ENCODE measurements around the gene ZNF483.
A peak's percentile ranks its signal among the peaks of the same experiment; 100 is the strongest.
"Not testable (repeated sequence)": the region's sequence is repeated elsewhere in the genome, so short reads cannot be mapped to it uniquely, and the experiment has no call there.

ZNF483 gene

GRCh38 chr9:111615928-111616327, 90.9 kb downstream of the ZNF483 start:
- DNase-seq = no peak

GRCh38 chr9:111617349-111617748, 92.4 kb downstream of the ZNF483 start:
- not testable (repeated sequence) for DNase-seq

DNA sequence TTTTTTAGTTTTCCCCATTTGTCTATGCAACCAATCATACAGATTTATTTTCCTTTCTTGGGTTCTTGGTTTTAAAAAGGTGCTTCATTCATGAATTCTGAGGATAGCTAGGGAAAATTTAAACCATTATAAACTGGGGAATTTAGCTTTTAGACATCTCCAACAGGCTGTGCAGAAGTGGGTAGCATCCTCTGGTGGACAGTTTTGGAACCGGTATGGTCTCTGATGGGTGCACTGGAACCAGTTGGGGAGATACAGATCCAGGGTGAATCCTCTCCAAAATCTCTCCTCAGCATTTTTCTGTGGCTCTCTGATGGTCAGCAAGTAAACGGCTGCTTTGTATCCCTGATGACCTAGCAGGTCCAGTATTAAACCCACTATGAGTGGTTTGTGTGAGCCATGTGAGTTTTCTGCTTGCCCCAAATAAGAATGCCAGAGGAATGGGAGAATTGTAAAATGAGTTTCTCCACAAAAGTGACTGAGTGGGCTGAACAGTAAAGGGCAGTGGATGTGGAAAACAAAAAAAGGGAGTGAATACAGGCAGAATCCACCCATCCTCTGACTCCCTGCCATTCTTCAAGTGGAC, 97.0 kb downstream of the ZNF483 start:
- peak; percentile 14 for DNase-seq

GRCh38 chr9:111622626-111623025, 97.6 kb downstream of the ZNF483 start:
- DNase-seq = no peak

Data from NCI-H1694 treated with DMSO at 0.1 percent for 48 hours (cell line).